HepG2 (cell line): Measurements from ENCODE around the gene SERPINB6. TPM values are rescaled to one million over a fixed set of nuclear protein-coding genes. Genes with fewer than 3 reads are reported as not detected.

Source experiments
- ATAC-seq: fragments of 200-7000 bp; cut with Tn5 transposase; 3 replicates; pipeline ENCODE4 v1.9.1; 2020; ENCODE audit warnings: mild to moderate bottlenecking, moderate library complexity
- BruUV-seq: library from RNA; stranded (reverse); fragments of 400-500 nt; replicated peaks from 2 replicates; lab custom pipeline; 2021; lab: Mats Ljungman, UMichigan
- CTCF ChIA-PET: fragments of 300-600 bp; formaldehyde crosslinking; extraction: SDS; loops from one replicate; lab custom pipeline; 2021; ENCODE audit warnings: low total read pairs, inconsistent platforms, low intra/inter-chr PET ratio; lab: Yijun Ruan, JAX
- POLR2A ChIA-PET: fragments of 350-600 bp; sonication (Branson Sonifier 250); formaldehyde crosslinking; loops from one replicate; lab custom pipeline; 2020; ENCODE audit warnings: antibody characterized with exemption, inconsistent platforms; lab: Yijun Ruan, JAX
- DNase-seq: peaks from one replicate; pipeline ENCODE4 v3.0.0-alpha.2; 2015; ENCODE audit warnings: low spot score
- FAIRE-seq: peaks from 3 replicates; lab custom pipeline; 2011; peaks lifted over from hg19 to GRCh38; lab: Jason Lieb, UNC
- H2AFZ ChIP-seq: one replicate; pipeline ENCODE4 v1.6.1; 2011; ENCODE audit warnings: low read length, inconsistent platforms
- H3K27ac ChIP-seq: fragments of 300-600 bp; 3 replicates; pipeline ENCODE4 v1.8.0; 2011; ENCODE audit warnings: mixed run types, mild to moderate bottlenecking, mixed read lengths, low read length, inconsistent platforms; ENCODE audit not compliant: insufficient read depth; ENCODE audit errors: extremely low read length
- H3K27me3 ChIP-seq, 2 experiments: fragments of 200-600 bp in 1 of 2; 2 replicates in 1 of 2; 3 replicates in 1 of 2; pipeline versions ENCODE4 v1.6.0 to v1.8.0; 2011; ENCODE audit warnings: low read length in 2 of 2, mild to moderate bottlenecking in 2 of 2, moderate library complexity in 2 of 2, inconsistent platforms in 1 of 2; ENCODE audit not compliant: insufficient read depth in 2 of 2, control insufficient read depth in 1 of 2
- H3K36me3 ChIP-seq, 2 experiments: fragments of 200-600 bp in 1 of 2; replicated peaks in 1 of 2; 2 replicates in 1 of 2; 3 replicates in 1 of 2; pipeline versions ENCODE4 v1.5.1 to v1.8.0; 2011; ENCODE audit warnings: low read length in 2 of 2, inconsistent platforms in 1 of 2; ENCODE audit not compliant: insufficient read depth in 2 of 2, control insufficient read depth in 1 of 2
- H3K4me1 ChIP-seq: 2 replicates; pipeline ENCODE4 v1.5.1; 2012; ENCODE audit warnings: low read length, inconsistent platforms; ENCODE audit not compliant: insufficient read depth
- H3K4me2 ChIP-seq: 2 replicates; pipeline ENCODE4 v1.6.0; 2011; ENCODE audit warnings: low read depth, low read length, inconsistent platforms
- H3K4me3 ChIP-seq, 3 experiments: fragments of 200-600 bp in 1 of 3; sonication (generic), shearing (Covaris generic) in 1 of 3; replicated peaks in 1 of 3; 2 replicates each; pipeline ENCODE4 v1.5.1; 2011 to 2016; ENCODE audit warnings: low read length in 3 of 3, inconsistent platforms in 2 of 3, low read depth in 2 of 3, mild to moderate bottlenecking in 2 of 3, control low read depth in 1 of 3, mixed read lengths in 1 of 3; ENCODE audit not compliant: insufficient read depth in 1 of 3
- H3K79me2 ChIP-seq: one replicate; pipeline ENCODE4 v1.6.1; 2011; ENCODE audit warnings: low read length, inconsistent platforms; ENCODE audit not compliant: insufficient read depth
- H3K9ac ChIP-seq: 2 replicates; pipeline ENCODE4 v1.6.0; 2011; ENCODE audit warnings: mild to moderate bottlenecking, low read depth, low read length, inconsistent platforms; ENCODE audit not compliant: insufficient read depth
- H3K9me3 ChIP-seq: 2 replicates; pipeline ENCODE4 v1.5.1; 2012; ENCODE audit warnings: mild to moderate bottlenecking, low read length
- H4K20me1 ChIP-seq: 2 replicates; pipeline ENCODE4 v1.6.0; 2011; ENCODE audit warnings: inconsistent platforms, mild to moderate bottlenecking, low read length, moderate library complexity; ENCODE audit not compliant: insufficient read depth
- CHD4 ChIP-seq: fragments of 200-600 bp; sonication (generic); IDR thresholded peaks from 2 replicates; pipeline ENCODE4 v1.7.0; 2017; ENCODE audit warnings: mild to moderate bottlenecking, low read length, borderline replicate concordance
- EEA1 ChIP-seq: sonication (generic); formaldehyde crosslinking; IDR thresholded peaks from 2 replicates; pipeline ENCODE4 v1.5.1; 2020; ENCODE audit warnings: mild to moderate bottlenecking, missing genetic modification reagents, borderline replicate concordance
- HOXA7 ChIP-seq: sonication (generic); formaldehyde crosslinking; IDR thresholded peaks from 2 replicates; pipeline ENCODE4 v1.8.1; 2022; ENCODE audit warnings: mild to moderate bottlenecking, missing genetic modification reagents, moderate library complexity
- SALL1 ChIP-seq: sonication (generic); formaldehyde crosslinking; IDR thresholded peaks from 2 replicates; pipeline ENCODE4 v1.8.0; 2022; ENCODE audit warnings: mild to moderate bottlenecking, missing genetic modification reagents
- TRIM24 ChIP-seq: sonication (generic); formaldehyde crosslinking; IDR thresholded peaks from 2 replicates; pipeline ENCODE4 v1.8.0; 2022; ENCODE audit warnings: mild to moderate bottlenecking, missing genetic modification reagents
- WGBS: methylation state at CpG from one replicate; pipeline ENCODE4 v1.1.6; 2017; ENCODE audit warnings: low lambda C conversion rate; 5-methylcytosine and 5-hydroxymethylcytosine counted together
- in situ Hi-C: cut with HindIII; loops from 2 replicates; pipeline ENCODE4 v1.10.0; 2017; ENCODE audit warnings: low pct_unique_long_range_greater_than_20kb; ENCODE audit not compliant: extremely low pct_ligation_motif_present
- intact Hi-C: fragments of 100-400 bp; cut with micrococcal nuclease; formaldehyde crosslinking; loops from one replicate; pipeline ENCODE4 v1.10.0; 2022; ENCODE audit not compliant: unreplicated experiment
- polyA plus RNA-seq, 8 experiments: library from polyadenylated mRNA; depleted of rRNA in 3 of 8; stranded (reverse) in 7 of 8; unstranded in 1 of 8; fragments of >200 nt; fragmentation: Illumina TruSeq in 4 of 8; extraction: Trizol in 4 of 8; gene quantifications; 2 replicates each; pipeline versions ENCODE4 v1.2.1 to v1.2.3, GENCODE V29; 2011 to 2016; ENCODE audit warnings: low read depth in 4 of 8, missing spikeins in 1 of 8, mixed read lengths in 1 of 8; ENCODE audit not compliant: insufficient read depth in 1 of 8
- total RNA-seq, 5 experiments: library from RNA; depleted of rRNA; stranded (reverse); fragments of >200 nt; fragmentation: Illumina TruSeq; extraction: Trizol; gene quantifications; 2 replicates each; pipeline ENCODE4 v1.2.3, GENCODE V29; 2016; ENCODE audit warnings: low read depth in 1 of 5
- TF ChIP-seq, protein P1 (sequence below): sonication (generic); formaldehyde crosslinking; IDR thresholded peaks from 2 replicates; pipeline ENCODE4 v1.5.1; 2020; ENCODE audit warnings: mild to moderate bottlenecking, moderate library complexity, missing genetic modification reagents

The SERPINB6 gene
- total and polyA plus RNA-seq, 2 of the 13 experiments (the other 11 are each of a cell fraction or from before 2014, with no cell fraction given): 38.2 to 61.3 TPM

DNA sequence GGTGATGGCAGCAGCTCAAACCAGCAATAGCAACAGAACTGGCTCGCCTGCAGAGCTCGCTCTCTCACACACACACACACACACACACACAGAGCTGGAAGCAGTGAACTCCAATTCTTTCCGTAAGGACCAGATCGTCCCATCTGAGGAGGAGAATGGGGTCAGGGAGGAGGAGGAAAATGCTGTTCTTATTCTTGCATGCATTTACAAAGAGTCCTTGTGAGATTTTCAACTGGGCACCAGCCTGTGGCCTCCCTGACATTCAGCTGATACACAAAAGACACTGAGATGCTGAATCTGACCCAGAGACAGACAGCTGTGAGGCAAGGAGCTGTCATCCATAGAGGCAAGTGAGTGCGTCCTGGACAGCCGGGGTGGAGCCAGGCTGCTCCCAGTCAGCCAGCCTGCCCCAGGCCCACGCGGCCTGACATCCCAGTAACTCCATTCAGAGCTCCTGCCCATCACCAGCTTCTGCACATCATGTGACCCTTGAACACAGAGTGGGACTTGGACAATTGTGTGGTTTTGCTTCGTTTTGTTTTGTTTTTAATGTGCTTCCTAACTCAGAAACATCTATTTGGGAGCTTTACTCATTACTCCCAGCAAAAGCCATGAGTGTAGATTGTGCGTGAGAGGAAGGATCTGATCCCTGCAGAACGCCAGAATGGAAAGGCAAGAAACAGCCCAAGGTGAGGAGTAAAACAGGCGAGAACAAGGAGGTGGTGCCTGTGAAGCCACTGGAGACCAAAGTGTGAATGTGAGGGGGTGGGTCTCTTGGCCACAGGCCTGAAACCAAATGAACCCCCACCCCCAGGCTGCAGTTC lies 70.3 kb downstream of the SERPINB6 start:
- 86% methylated on average over 11 of the region's 12 CpGs for WGBS
- Histone ChIP-seq H3K4me3 (peak overlapping the region in 1 of 3 experiments; percentile 89; a peak in 1 of 6 replicates), H3K9ac (peak overlapping the region; percentile 1; the same call in 1 of the 2 replicates), H3K79me2 (peaks cover 3% of the 10 kb centered on the region), H3K36me3 (peaks cover 2 to 18% of the 10 kb centered on the region in 2 experiments), H3K27me3 (peaks cover 0 to 8% of the 10 kb centered on the region in 2 experiments; a peak in 1 of 5 replicates), H3K27ac (no peak overlapping the region), H3K4me1 (peaks cover 28% of the 10 kb centered on the region), H2AFZ (no peak overlapping the region), H4K20me1 (peaks cover 11% of the 10 kb centered on the region; the same call in 1 of the 2 replicates), H3K9me3 (no peaks in the 10 kb centered on the region), H3K4me2 (peak overlapping the region; percentile 98; the same call in 1 of the 2 replicates)
- in situ Hi-C loops: no loop called here
- DNase-seq (no peak), ATAC-seq (no peak), FAIRE-seq (no peak)
- no peak for TF ChIP-seq HOXA7 (CRISPR knock-in tag)
- no peak for TF ChIP-seq SALL1 (CRISPR knock-in tag)
- TF ChIP-seq EEA1 (CRISPR knock-in tag): no peak
- TF ChIP-seq, protein P1, sequence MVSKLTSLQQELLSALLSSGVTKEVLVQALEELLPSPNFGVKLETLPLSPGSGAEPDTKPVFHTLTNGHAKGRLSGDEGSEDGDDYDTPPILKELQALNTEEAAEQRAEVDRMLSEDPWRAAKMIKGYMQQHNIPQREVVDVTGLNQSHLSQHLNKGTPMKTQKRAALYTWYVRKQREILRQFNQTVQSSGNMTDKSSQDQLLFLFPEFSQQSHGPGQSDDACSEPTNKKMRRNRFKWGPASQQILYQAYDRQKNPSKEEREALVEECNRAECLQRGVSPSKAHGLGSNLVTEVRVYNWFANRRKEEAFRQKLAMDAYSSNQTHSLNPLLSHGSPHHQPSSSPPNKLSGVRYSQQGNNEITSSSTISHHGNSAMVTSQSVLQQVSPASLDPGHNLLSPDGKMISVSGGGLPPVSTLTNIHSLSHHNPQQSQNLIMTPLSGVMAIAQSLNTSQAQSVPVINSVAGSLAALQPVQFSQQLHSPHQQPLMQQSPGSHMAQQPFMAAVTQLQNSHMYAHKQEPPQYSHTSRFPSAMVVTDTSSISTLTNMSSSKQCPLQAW (CRISPR knock-in tag): 0 out of 2 replicates have a peak, but pooled peaks have one; percentile 33
- 0 out of 2 replicates have a peak, but pooled peaks have one; percentile 37 for TF ChIP-seq TRIM24 (CRISPR knock-in tag)
- no peak for TF ChIP-seq CHD4
- POLR2A ChIA-PET: interaction anchor here (0.8 to 1.0 kb wide), 2 partner anchors 24 to 44 kb away, joined by 3 to 5 read pairs; no protein-coding TSS in a partner anchor
- no TSS peak for BruUV-seq
- CTCF ChIA-PET: no interaction called here
- intact Hi-C loops: no loop called here
